GM12872 (cell line): ENCODE data around the gene HTT.

Source experiments
- CTCF ChIP-seq: IDR thresholded peaks from 3 replicates; pipeline ENCODE4 v1.5.1; 2011; ENCODE audit warnings: low read depth, mild to moderate bottlenecking, low read length, moderate library complexity; ENCODE audit not compliant: insufficient read depth

The HTT gene

GRCh38 chr4:3217266-3217665 lies 142.8 kb downstream of the HTT start:
- no peak for TF ChIP-seq CTCF

GRCh38 chr4:3217771-3218170 lies 143.3 kb downstream of the HTT start:
- no peak for TF ChIP-seq CTCF

- TF ChIP-seq CTCF: no peak
These were observed 144.6 kb downstream of the HTT start for GRCh38 chr4:3218824-3219760.

- no peak for TF ChIP-seq CTCF
These were observed 145.4 kb downstream of the HTT start for GRCh38 chr4:3219761-3220475.

- TF ChIP-seq CTCF: no peak
These were observed 146.1 kb downstream of the HTT start for GRCh38 chr4:3220476-3221183.

- TF ChIP-seq CTCF: no peak
These were observed 146.7 kb downstream of the HTT start for GRCh38 chr4:3221184-3221494.

- no peak for TF ChIP-seq CTCF
These were observed 147.5 kb downstream of the HTT start for GRCh38 chr4:3221996-3222395.
